Calu3 (cell line): Measurements from ENCODE around the gene ZSCAN5A. TPM values are rescaled to one million over a fixed set of nuclear protein-coding genes. Genes with fewer than 3 reads are reported as not detected.
"Not testable (repeated sequence)": the region's sequence is repeated elsewhere in the genome, so short reads cannot be mapped to it uniquely, and the experiment has no call there.

Experiments used
- BruUV-seq: library from RNA; stranded (reverse); fragments of 400-500 nt; replicated peaks from 2 replicates; lab custom pipeline; 2021; lab: Mats Ljungman, UMichigan
- CTCF ChIA-PET: fragments of 300-600 bp; sonication (Branson Sonifier 250); formaldehyde crosslinking; loops from one replicate; lab custom pipeline; 2022; ENCODE audit warnings: antibody characterized with exemption; lab: Charles Lee
- DNase-seq: peaks from one replicate; pipeline ENCODE4 v3.0.0; 2022
- H3K27ac Mint-ChIP-seq: one replicate; pipeline ENCODE4 v1.8.0; 2022; ENCODE audit warnings: mixed read lengths; ENCODE audit not compliant: unreplicated experiment
- H3K27me3 Mint-ChIP-seq: one replicate; pipeline ENCODE4 v1.8.0; 2022; ENCODE audit warnings: mixed read lengths; ENCODE audit not compliant: unreplicated experiment
- H3K36me3 Mint-ChIP-seq: one replicate; pipeline ENCODE4 v1.8.0; 2022; ENCODE audit warnings: mild to moderate bottlenecking, moderate library complexity, mixed read lengths; ENCODE audit not compliant: insufficient read depth, unreplicated experiment
- H3K4me1 Mint-ChIP-seq: one replicate; pipeline ENCODE4 v1.8.0; 2022; ENCODE audit warnings: mild to moderate bottlenecking, low read depth, mixed read lengths; ENCODE audit not compliant: unreplicated experiment
- H3K4me3 Mint-ChIP-seq: one replicate; pipeline ENCODE4 v1.8.0; 2022; ENCODE audit warnings: mild to moderate bottlenecking, low read depth, moderate library complexity, mixed read lengths; ENCODE audit not compliant: unreplicated experiment
- H3K9me3 Mint-ChIP-seq: one replicate; pipeline ENCODE4 v1.8.0; 2022; ENCODE audit warnings: low read depth, mixed read lengths; ENCODE audit not compliant: unreplicated experiment
- CTCF ChIP-seq: fragments of 200-600 bp; IDR thresholded peaks from one replicate; pipeline ENCODE4 v1.8.0; 2022; ENCODE audit warnings: antibody characterized with exemption; ENCODE audit not compliant: unreplicated experiment
- intact Hi-C: fragments of 100-400 bp; cut with micrococcal nuclease; formaldehyde crosslinking; loops from one replicate; pipeline ENCODE4 v1.10.0; 2022; ENCODE audit not compliant: unreplicated experiment
- total RNA-seq: library from RNA; stranded (reverse); gene quantifications from 2 replicates; pipeline ENCODE4 v1.2.3, GENCODE V29; 2022

The ZSCAN5A gene
- total RNA-seq, 1 experiment from 2014 or later = 13.5 TPM

GRCh38 chr19:56309511-56310185 lies 5.0 kb downstream of the ZSCAN5A start:
- peak; percentile 73 for DNase-seq
- no peaks in the 10 kb centered on the region for H3K9me3 Mint-ChIP-seq
- H3K27ac Mint-ChIP-seq = no peak overlapping the region
- H3K4me3 Mint-ChIP-seq = no peak overlapping the region
- TF ChIP-seq CTCF = peak; percentile 87
- H3K36me3 Mint-ChIP-seq = peaks cover 29% of the 10 kb centered on the region
- H3K4me1 Mint-ChIP-seq = peaks cover 14% of the 10 kb centered on the region
- no peaks in the 10 kb centered on the region for H3K27me3 Mint-ChIP-seq
- BruUV-seq = no TSS peak
- CTCF ChIA-PET = interaction anchor here (0.5 to 1.7 kb wide), 8 partner anchors 24 to 1304 kb away, joined by 3 to 12 read pairs (median 3); no protein-coding TSS in a partner anchor
- intact Hi-C loops = loop anchor here (5.0 kb wide), 1 partner anchor 57 kb away; no protein-coding TSS in a partner anchor

- no peak overlapping the region for H3K27ac Mint-ChIP-seq
- intact Hi-C loops = no loop called here
- peaks cover 11% of the 10 kb centered on the region for H3K4me1 Mint-ChIP-seq
- no peaks in the 10 kb centered on the region for H3K9me3 Mint-ChIP-seq
- TF ChIP-seq CTCF = no peak
- peaks cover 21% of the 10 kb centered on the region for H3K36me3 Mint-ChIP-seq
- H3K27me3 Mint-ChIP-seq = no peaks in the 10 kb centered on the region
- H3K4me3 Mint-ChIP-seq = no peak overlapping the region
- no peak for DNase-seq
- CTCF ChIA-PET = no interaction called here
- BruUV-seq = no TSS peak
These were observed 5.8 kb downstream of the ZSCAN5A start for GRCh38 chr19:56308792-56309191.

- intact Hi-C loops, BruUV-seq, H3K4me3 Mint-ChIP-seq: not testable (repeated sequence)
These were observed 7.6 kb downstream of the ZSCAN5A start for GRCh38 chr19:56307062-56307461.

GRCh38 chr19:56306016-56306415 lies 8.6 kb downstream of the ZSCAN5A start:
- H3K36me3 Mint-ChIP-seq = peaks cover 4% of the 10 kb centered on the region
- no peaks in the 10 kb centered on the region for H3K9me3 Mint-ChIP-seq
- H3K27ac Mint-ChIP-seq = no peak overlapping the region
- CTCF ChIA-PET = no interaction called here
- TF ChIP-seq CTCF = no peak
- intact Hi-C loops = no loop called here
- H3K27me3 Mint-ChIP-seq = no peaks in the 10 kb centered on the region
- no peak overlapping the region for H3K4me3 Mint-ChIP-seq
- no TSS peak for BruUV-seq
- DNase-seq = no peak
- no peaks in the 10 kb centered on the region for H3K4me1 Mint-ChIP-seq

More at GRCh38 chr19:56307062-56307461, 7.6 kb downstream of the ZSCAN5A start:
- H3K9me3 Mint-ChIP-seq, CTCF ChIA-PET, H3K4me1 Mint-ChIP-seq, H3K36me3 Mint-ChIP-seq, H3K27ac Mint-ChIP-seq, DNase-seq, H3K27me3 Mint-ChIP-seq: not testable (repeated sequence)

GRCh38 chr19:56304243-56304642 lies 10.4 kb downstream of the ZSCAN5A start:
- no peak overlapping the region for H3K27ac Mint-ChIP-seq
- intact Hi-C loops = no loop called here
- no peak for DNase-seq
- H3K9me3 Mint-ChIP-seq = no peaks in the 10 kb centered on the region
- no peaks in the 10 kb centered on the region for H3K4me1 Mint-ChIP-seq
- H3K27me3 Mint-ChIP-seq = no peaks in the 10 kb centered on the region
- H3K4me3 Mint-ChIP-seq = no peak overlapping the region
- H3K36me3 Mint-ChIP-seq = no peaks in the 10 kb centered on the region
- CTCF ChIA-PET = no interaction called here
- BruUV-seq = no TSS peak
- TF ChIP-seq CTCF = no peak
